Gastroesophageal sphincter (tissue), 4 donors: ENCODE results near the gene C14orf93. TPM values are rescaled to one million over a fixed set of nuclear protein-coding genes. Genes with fewer than 3 reads are reported as not detected.
"Not testable (repeated sequence)": the region's sequence is repeated elsewhere in the genome, so short reads cannot be mapped to it uniquely, and the experiment has no call there.

ENCODE experiments used
- ATAC-seq: fragments of 150-250 bp; one replicate; pipeline ENCODE4 v1.9.1; 2016; ENCODE audit warnings: mild to moderate bottlenecking, moderate library complexity
- H3K27ac ChIP-seq, 4 donors: fragments of 200-600 bp; sonication (generic) in 3 of 4; 1 replicate in 3 of 4; 2 replicates in 1 of 4; pipeline ENCODE4 v1.5.1; 2016 to 2019
- H3K27me3 ChIP-seq: fragments of 200-600 bp; sonication (generic); one replicate; pipeline ENCODE4 v1.5.1; 2019
- H3K36me3 ChIP-seq, 2 donors: fragments of 200-600 bp; sonication (generic); one replicate each; pipeline ENCODE4 v1.5.1; 2019; ENCODE audit warnings: control low read depth in 1 of 2
- H3K4me1 ChIP-seq, 3 donors: fragments of 200-600 bp; sonication (generic); 1 replicate in 2 of 3; 2 replicates in 1 of 3; pipeline ENCODE4 v1.5.1; 2016 to 2019; ENCODE audit warnings: control low read depth in 2 of 3
- H3K4me3 ChIP-seq, 2 donors: fragments of 200-600 bp; sonication (generic); one replicate each; pipeline ENCODE4 v1.5.1; 2019; ENCODE audit warnings: mild to moderate bottlenecking in 1 of 2, moderate library complexity in 1 of 2
- H3K9me3 ChIP-seq, 3 donors: fragments of 200-600 bp; sonication (generic); one replicate each; pipeline ENCODE4 v1.5.1; 2017 to 2019; ENCODE audit warnings: control low read depth in 2 of 3
- EP300 ChIP-seq: sonication (generic); formaldehyde crosslinking; IDR thresholded peaks from one replicate; pipeline ENCODE4 v1.6.1; 2017; ENCODE audit warnings: antibody characterized with exemption, mild to moderate bottlenecking
- POLR2A ChIP-seq, 2 donors: fragments of 450-650 bp; IDR thresholded peaks; one replicate each; pipeline ENCODE4 v1.6.1; 2017; ENCODE audit warnings: antibody characterized with exemption in 2 of 2, mild to moderate bottlenecking in 2 of 2, moderate library complexity in 1 of 2
- POLR2AphosphoS5 ChIP-seq: sonication (generic); formaldehyde crosslinking; IDR thresholded peaks from one replicate; pipeline ENCODE4 v1.6.1; 2017; ENCODE audit warnings: antibody characterized with exemption
- WGBS, 2 donors: methylation state at CpG; one replicate each; pipeline ENCODE4 v1.1.5; 2018; ENCODE audit warnings: low coverage in 1 of 2; 5-methylcytosine and 5-hydroxymethylcytosine counted together
- total RNA-seq, 4 donors: library from RNA; depleted of rRNA; stranded (reverse); fragments of >200 nt; gene quantifications; one replicate each; pipeline ENCODE4 v1.1.0, GENCODE V29; 2016
- TF ChIP-seq, protein P1 (sequence below), 4 experiments: fragments of 200-600 bp in 2 of 4; fragments of 450-650 bp in 2 of 4; sonication (generic) in 1 of 4; IDR thresholded peaks; one replicate each; pipeline ENCODE4 v1.5.1; 2017 to 2019; ENCODE audit warnings: antibody characterized with exemption in 4 of 4, mild to moderate bottlenecking in 2 of 4, moderate library complexity in 2 of 4

The C14orf93 gene
- total RNA-seq, 4 donors from 2014 or later = 8.4 to 16.0 (median 13.2) TPM

DNA sequence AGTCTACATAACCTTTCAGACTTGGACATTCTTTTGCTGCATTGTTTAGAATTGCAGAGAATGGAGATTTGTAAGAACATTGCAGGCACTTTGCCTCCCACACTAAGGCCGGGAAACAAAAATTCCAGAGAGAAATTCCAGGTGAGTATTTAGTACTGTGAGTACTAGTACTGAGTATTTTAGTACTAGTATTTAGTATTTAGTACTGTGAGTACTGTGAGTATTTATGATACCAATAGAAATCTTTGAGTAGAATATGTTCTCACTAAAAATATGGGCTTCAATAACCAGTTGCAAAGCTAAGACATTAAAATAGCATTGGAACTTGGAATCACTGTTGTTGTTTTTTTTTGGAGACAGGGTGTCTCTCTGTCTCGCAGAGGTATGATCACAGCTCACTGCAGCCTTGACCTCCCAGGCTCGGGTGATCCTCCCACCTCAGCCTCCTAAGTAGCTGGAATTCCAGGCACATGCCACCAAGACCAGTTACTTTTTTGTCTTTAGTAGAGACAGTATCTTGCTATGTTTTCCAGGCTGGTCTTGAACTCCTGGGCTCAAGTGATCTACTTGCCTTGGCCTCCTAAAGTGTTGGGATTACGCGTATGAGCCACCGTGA is 47.8 kb downstream of the C14orf93 start:
- Histone ChIP-seq H3K4me3 (no peak overlapping the region), H3K27ac (no peak overlapping the region), H3K9me3 (no peaks in the 10 kb centered on the region), H3K36me3 (no peaks in the 10 kb centered on the region), H3K27me3 (no peaks in the 10 kb centered on the region), H3K4me1 (peaks cover 0 to 4% (median 0%) of the 10 kb centered on the region in 3 donors)
- no peak for ATAC-seq
- no peak for TF ChIP-seq POLR2AphosphoS5
- TF ChIP-seq POLR2A (IDR thresholded peaks at IDR 0.05) = no peak
- no peak for TF ChIP-seq EP300
- TF ChIP-seq, protein P1, sequence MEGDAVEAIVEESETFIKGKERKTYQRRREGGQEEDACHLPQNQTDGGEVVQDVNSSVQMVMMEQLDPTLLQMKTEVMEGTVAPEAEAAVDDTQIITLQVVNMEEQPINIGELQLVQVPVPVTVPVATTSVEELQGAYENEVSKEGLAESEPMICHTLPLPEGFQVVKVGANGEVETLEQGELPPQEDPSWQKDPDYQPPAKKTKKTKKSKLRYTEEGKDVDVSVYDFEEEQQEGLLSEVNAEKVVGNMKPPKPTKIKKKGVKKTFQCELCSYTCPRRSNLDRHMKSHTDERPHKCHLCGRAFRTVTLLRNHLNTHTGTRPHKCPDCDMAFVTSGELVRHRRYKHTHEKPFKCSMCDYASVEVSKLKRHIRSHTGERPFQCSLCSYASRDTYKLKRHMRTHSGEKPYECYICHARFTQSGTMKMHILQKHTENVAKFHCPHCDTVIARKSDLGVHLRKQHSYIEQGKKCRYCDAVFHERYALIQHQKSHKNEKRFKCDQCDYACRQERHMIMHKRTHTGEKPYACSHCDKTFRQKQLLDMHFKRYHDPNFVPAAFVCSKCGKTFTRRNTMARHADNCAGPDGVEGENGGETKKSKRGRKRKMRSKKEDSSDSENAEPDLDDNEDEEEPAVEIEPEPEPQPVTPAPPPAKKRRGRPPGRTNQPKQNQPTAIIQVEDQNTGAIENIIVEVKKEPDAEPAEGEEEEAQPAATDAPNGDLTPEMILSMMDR (IDR thresholded peaks at IDR 0.05) = no peak
- 87 to 89% methylated on average over 6 of the region's 6 CpGs for WGBS, 2 donors

DNA sequence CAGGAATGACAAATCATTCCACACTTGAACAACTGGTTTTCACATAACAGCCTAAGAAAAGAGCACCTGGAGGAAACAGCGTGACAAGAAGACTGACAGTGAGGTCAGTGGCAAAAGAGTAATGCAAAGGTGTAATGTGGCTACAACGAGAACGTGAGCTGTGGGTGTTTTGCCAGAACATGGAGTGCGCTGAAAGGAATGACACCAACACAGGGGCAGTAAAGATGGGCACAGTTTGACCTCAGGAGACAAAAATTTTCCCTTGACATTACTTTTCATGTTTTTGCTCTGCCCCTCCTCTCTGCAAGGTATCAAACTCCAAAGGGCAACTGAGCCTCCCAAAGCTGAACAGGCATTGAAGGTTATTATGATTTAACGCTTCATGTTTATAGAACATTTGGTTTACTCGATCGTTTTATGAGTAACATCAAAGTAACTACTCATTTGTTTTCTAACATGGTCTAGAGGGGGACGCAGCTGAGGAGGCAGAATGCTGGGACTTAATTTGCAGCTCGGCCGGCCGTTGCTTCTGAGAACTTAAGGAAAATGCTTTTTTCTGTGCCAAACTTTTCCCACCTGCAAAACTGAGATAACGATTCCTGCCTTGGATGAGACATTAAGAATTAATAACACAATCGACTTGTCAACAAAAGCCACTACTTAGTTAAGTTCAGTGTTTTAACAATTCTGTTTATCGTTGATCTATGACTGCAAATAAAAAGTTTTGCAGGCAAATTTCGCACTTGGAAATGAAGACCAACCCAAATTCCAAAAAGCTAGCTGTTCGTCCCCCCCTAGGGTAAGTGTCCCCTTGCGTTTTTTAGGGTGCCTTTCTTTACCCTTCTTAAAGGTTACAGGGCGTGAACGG is 54.0 kb downstream of the C14orf93 start:
- peak overlapping the region; percentile 73 to 89 for H3K4me3 ChIP-seq
- TF ChIP-seq POLR2A (IDR thresholded peaks at IDR 0.05) = no peak
- TF ChIP-seq, protein P1 (IDR thresholded peaks at IDR 0.05) = no peak
- peaks cover 0 to 20% (median 10%) of the 10 kb centered on the region in 3 donors for H3K4me1 ChIP-seq
- no peak for ATAC-seq
- peaks cover 0 to 33% of the 10 kb centered on the region in 2 donors for H3K36me3 ChIP-seq
- 14% methylated on average over 18 to 19 of the region's 19 CpGs for WGBS, 2 donors
- H3K27ac ChIP-seq = peak overlapping the region; percentile 90 to 97 (median 94)
- no peaks in the 10 kb centered on the region for H3K9me3 ChIP-seq
- no peaks in the 10 kb centered on the region for H3K27me3 ChIP-seq

DNA sequence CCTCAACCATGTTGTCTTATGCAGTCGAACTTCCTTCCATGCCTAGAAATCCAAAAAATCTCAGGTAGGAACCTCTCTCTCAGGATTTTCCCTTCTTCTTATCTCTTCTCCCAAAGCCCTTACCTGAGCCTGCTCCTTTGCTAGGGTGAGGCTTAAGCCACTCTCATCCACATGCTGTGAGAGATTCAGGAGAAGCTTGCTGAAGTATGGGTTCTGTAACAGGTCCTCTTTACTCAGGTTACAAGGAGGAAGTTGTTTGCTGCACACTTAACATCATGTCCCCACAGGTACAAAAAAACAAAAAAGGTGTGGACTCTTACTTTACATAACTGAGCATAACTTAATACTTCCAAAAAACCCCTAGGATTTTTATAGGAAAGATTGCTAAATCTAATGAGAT is 57.5 kb downstream of the C14orf93 start:
- Histone ChIP-seq H3K9me3 (no peaks in the 10 kb centered on the region), H3K4me3 (no peak overlapping the region), H3K4me1 (peaks cover 0 to 19% (median 10%) of the 10 kb centered on the region in 3 donors), H3K27me3 (no peaks in the 10 kb centered on the region), H3K27ac (no peak overlapping the region), H3K36me3 (peaks cover 0 to 68% of the 10 kb centered on the region in 2 donors)
- WGBS, 2 donors = 100% methylated on average over 1 of the region's 1 CpG
- ATAC-seq = no peak
- TF ChIP-seq POLR2A (IDR thresholded peaks at IDR 0.05) = no peak
- no peak for TF ChIP-seq POLR2AphosphoS5
- no peak for TF ChIP-seq EP300
- TF ChIP-seq, protein P1 (IDR thresholded peaks at IDR 0.05) = no peak

DNA sequence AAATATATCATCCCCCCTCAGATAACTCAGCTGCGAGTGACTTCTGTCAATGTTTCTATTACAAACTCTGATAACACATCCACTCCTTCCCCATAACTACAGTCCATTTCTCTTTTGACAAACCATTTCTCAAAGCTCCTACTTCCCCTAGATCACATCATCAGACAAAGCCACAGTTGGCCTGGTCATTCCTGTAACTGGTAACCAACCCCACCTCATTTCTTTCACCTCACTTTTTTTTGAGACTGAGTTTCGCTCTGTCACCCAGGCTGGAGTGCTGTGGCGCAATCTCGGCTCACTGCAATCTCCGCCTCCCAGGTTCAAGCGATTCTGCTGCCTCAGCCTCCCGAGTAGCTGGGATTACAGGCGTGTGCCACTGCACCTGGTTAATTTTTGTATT is 58.1 kb downstream of the C14orf93 start:
- Histone ChIP-seq H3K36me3 (peaks cover 0 to 74% of the 10 kb centered on the region in 2 donors), H3K4me1 (peaks cover 0 to 16% (median 10%) of the 10 kb centered on the region in 3 donors)
- WGBS, 2 donors = 97 to 100% methylated on average over 1 to 5 of the region's 8 CpGs
- not testable (repeated sequence) for H3K27me3 ChIP-seq, H3K27ac ChIP-seq, ATAC-seq, H3K9me3 ChIP-seq, H3K4me3 ChIP-seq

DNA sequence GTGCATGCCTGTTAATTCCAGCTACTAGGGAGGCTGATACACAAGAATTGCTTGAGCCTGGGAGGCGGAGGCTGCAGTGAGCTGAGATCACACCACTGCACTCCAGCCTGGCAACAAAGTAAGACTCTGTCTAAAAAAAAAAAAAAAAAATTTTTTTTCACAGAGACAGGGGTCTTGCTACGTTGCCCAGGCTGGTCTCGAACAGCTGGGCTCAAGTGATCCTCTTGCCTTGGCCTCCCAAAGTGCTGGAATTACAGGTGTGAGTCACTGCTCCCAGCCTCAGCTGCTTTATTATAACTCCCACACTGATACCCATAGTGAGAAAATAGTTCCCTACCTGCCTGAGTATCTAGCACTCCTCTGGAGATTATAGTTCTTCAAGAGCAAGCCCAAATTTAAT is 64.3 kb downstream of the C14orf93 start:
- TF ChIP-seq POLR2A (IDR thresholded peaks at IDR 0.05) = no peak
- TF ChIP-seq EP300 = no peak
- TF ChIP-seq, protein P1 (IDR thresholded peaks at IDR 0.05) = no peak
- TF ChIP-seq POLR2AphosphoS5 = no peak
- Histone ChIP-seq H3K4me1 (no peaks in the 10 kb centered on the region), H3K9me3 (no peaks in the 10 kb centered on the region), H3K27me3 (no peaks in the 10 kb centered on the region), H3K36me3 (peaks cover 0 to 80% of the 10 kb centered on the region in 2 donors), H3K27ac (no peak overlapping the region), H3K4me3 (no peak overlapping the region)
- ATAC-seq = no peak
- 86 to 100% methylated on average over 3 of the region's 3 CpGs for WGBS, 2 donors
